Esophagus squamous epithelium (tissue), 5 donors: ENCODE data around the gene SIL1. TPM values are rescaled to one million over a fixed set of nuclear protein-coding genes. Genes with fewer than 3 reads are reported as not detected.
"Not testable (repeated sequence)": the region's sequence is repeated elsewhere in the genome, so short reads cannot be mapped to it uniquely, and the experiment has no call there.

ENCODE experiments used
- DNase-seq: peaks from one replicate; lab custom pipeline; 2025; lab: John Stamatoyannopoulos, UW
- H3K27ac ChIP-seq, 4 donors: fragments of 200-600 bp; sonication (generic); one replicate each; pipeline ENCODE4 v1.5.1; 2016 to 2019; ENCODE audit warnings: mild to moderate bottlenecking in 1 of 4
- H3K27me3 ChIP-seq, 4 donors: fragments of 200-600 bp; sonication (generic); 1 replicate in 3 of 4; 2 replicates in 1 of 4; pipeline versions ENCODE4 v1.5.1 to v1.6.0; 2017 to 2021; ENCODE audit warnings: antibody characterized with exemption in 1 of 4
- H3K36me3 ChIP-seq, 3 donors: fragments of 200-600 bp; sonication (generic); one replicate each; pipeline ENCODE4 v1.5.1; 2016 to 2019
- H3K4me1 ChIP-seq, 3 donors: fragments of 200-600 bp; sonication (generic); one replicate each; pipeline ENCODE4 v1.5.1; 2017 to 2019
- H3K4me3 ChIP-seq, 4 donors: fragments of 200-600 bp; sonication (generic); 1 replicate in 3 of 4; 2 replicates in 1 of 4; pipeline ENCODE4 v1.5.1; 2016 to 2019; ENCODE audit warnings: mild to moderate bottlenecking in 2 of 4, moderate library complexity in 1 of 4
- H3K9me3 ChIP-seq, 3 donors: fragments of 200-600 bp; sonication (generic); one replicate each; pipeline ENCODE4 v1.5.1; 2016 to 2019
- POLR2A ChIP-seq, 4 donors: fragments of 450-650 bp; IDR thresholded peaks; one replicate each; pipeline ENCODE4 v1.6.1; 2017; ENCODE audit warnings: antibody characterized with exemption in 4 of 4, mild to moderate bottlenecking in 4 of 4, moderate library complexity in 3 of 4
- WGBS, 2 donors: methylation state at CpG; one replicate each; pipeline ENCODE4 v1.1.5; 2018; 5-methylcytosine and 5-hydroxymethylcytosine counted together
- intact Hi-C: fragments of 100-400 bp; cut with DNase I; formaldehyde crosslinking; loops from one replicate; pipeline ENCODE4 v1.15.0; 2022
- total RNA-seq, 4 donors: library from RNA; depleted of rRNA; stranded (reverse); fragments of >200 nt; gene quantifications; one replicate each; pipeline ENCODE4 v1.1.0, GENCODE V29; 2016
- TF ChIP-seq, protein P1 (sequence below), 6 experiments: fragments of 450-650 bp in 4 of 6; fragments of 200-600 bp in 2 of 6; sonication (generic) in 2 of 6; IDR thresholded peaks; one replicate each; pipeline ENCODE4 v1.5.1; 2016 to 2019; ENCODE audit warnings: antibody characterized with exemption in 6 of 6, mild to moderate bottlenecking in 4 of 6, moderate library complexity in 4 of 6
- donor health status: DM: yes; HTN: yes; CAD: no.

SIL1 gene
- total RNA-seq, 4 donors from 2014 or later, result 18.0 to 34.6 (median 18.3) TPM

DNA sequence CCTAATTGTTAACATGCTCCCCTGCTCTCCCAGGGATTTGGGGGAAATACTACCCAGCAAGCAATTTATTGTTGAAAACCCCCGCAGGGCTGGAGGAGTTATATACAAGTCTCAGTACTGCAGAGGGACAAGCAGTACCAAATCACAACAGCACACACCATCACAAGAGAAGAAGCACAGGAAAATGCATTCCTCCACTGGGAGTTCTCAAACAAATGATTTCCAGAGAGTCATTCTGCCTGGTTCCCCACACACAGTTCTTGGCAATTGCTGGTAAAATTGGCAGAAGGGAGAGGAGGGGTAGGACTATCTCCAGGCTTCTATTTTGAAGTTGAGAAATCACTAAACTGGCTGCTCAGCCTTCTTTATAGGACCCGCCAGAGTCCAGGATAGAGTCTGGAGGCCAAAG is 16.8 kb downstream of the SIL1 start:
- TF ChIP-seq, protein P1, sequence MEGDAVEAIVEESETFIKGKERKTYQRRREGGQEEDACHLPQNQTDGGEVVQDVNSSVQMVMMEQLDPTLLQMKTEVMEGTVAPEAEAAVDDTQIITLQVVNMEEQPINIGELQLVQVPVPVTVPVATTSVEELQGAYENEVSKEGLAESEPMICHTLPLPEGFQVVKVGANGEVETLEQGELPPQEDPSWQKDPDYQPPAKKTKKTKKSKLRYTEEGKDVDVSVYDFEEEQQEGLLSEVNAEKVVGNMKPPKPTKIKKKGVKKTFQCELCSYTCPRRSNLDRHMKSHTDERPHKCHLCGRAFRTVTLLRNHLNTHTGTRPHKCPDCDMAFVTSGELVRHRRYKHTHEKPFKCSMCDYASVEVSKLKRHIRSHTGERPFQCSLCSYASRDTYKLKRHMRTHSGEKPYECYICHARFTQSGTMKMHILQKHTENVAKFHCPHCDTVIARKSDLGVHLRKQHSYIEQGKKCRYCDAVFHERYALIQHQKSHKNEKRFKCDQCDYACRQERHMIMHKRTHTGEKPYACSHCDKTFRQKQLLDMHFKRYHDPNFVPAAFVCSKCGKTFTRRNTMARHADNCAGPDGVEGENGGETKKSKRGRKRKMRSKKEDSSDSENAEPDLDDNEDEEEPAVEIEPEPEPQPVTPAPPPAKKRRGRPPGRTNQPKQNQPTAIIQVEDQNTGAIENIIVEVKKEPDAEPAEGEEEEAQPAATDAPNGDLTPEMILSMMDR (IDR thresholded peaks at IDR 0.05), result no peak
- TF ChIP-seq POLR2A (IDR thresholded peaks at IDR 0.05), result no peak
- Histone ChIP-seq H3K36me3 (no peaks in the 10 kb centered on the region), H3K27ac (no peak overlapping the region), H3K27me3 (no peaks in the 10 kb centered on the region), H3K4me1 (peaks cover 12 to 64% (median 48%) of the 10 kb centered on the region in 3 donors), H3K4me3 (no peak overlapping the region), H3K9me3 (no peaks in the 10 kb centered on the region)
- intact Hi-C loops, result no loop called here
- no peak for DNase-seq
- WGBS, 2 donors, result 27 to 43% methylated on average over 1 to 2 of the region's 2 CpGs

DNA sequence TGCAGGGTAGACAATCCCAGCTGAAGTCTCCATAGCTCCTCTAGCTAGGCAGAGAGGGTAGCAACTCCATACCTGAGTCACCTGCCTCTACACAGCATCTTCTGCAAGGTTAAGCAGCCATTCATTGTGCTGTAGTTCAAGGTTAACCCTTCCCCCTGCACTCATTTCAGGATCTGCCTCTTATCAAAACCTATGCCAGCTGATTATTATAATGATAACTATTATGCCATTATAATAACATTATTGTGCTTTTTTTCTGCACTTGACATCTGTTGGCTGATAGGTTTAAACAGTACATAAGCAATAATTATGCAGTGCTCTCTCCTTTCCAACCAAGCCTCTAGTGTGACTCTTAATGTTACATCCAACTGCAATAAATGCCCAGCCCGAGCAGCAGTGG is 17.3 kb downstream of the SIL1 start:
- DNase-seq, result no peak
- Histone ChIP-seq H3K27ac (no peak overlapping the region), H3K36me3 (no peaks in the 10 kb centered on the region), H3K27me3 (no peaks in the 10 kb centered on the region), H3K4me1 (peaks cover 12 to 59% (median 43%) of the 10 kb centered on the region in 3 donors), H3K4me3 (no peak overlapping the region), H3K9me3 (no peaks in the 10 kb centered on the region)
- WGBS, 2 donors, result 43 to 50% methylated on average over 1 of the region's 1 CpG
- TF ChIP-seq POLR2A (IDR thresholded peaks at IDR 0.05), result no peak
- TF ChIP-seq, protein P1 (IDR thresholded peaks at IDR 0.05), result no peak
- intact Hi-C loops, result no loop called here

DNA sequence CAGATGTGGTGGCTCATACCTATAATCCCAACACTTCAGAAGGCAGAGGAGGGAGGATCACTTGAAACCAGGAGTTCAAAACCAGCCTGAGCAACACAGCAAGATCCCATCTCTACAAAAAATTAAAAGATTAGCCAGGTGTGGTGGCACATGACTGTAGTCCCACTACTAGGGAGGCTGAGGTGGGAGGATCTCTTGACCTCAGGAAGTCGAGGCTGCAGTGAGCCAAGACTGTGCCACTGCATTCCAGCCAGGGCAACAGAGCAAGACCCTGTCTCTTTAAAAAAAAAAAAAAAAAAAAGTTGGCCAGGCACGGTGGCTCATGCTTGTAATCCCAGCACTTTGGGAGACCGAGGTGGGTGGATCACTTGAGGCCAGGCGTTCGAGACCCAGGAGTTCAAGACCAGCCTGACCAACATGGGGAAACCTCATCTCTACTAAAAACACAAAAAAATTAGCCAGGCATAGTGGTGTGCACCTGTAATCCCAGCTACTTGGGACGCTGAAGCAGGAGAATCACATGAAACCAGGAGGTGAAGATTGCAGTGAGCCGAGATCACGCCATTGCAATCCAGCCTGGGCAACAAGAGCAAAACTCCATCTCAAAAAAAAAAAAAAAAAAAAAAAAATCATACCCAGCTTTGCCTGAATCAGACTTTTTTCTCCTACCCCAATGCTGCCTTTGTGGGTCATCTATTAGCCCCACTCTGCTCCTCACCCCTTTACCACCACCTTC is 18.2 kb downstream of the SIL1 start:
- H3K27ac ChIP-seq, H3K4me3 ChIP-seq, H3K9me3 ChIP-seq, DNase-seq, H3K27me3 ChIP-seq, intact Hi-C loops, H3K36me3 ChIP-seq: not testable (repeated sequence)
- 52 to 63% methylated on average over 8 of the region's 8 CpGs for WGBS, 2 donors
- H3K4me1 ChIP-seq, result peaks cover 12 to 57% (median 39%) of the 10 kb centered on the region in 3 donors

DNA sequence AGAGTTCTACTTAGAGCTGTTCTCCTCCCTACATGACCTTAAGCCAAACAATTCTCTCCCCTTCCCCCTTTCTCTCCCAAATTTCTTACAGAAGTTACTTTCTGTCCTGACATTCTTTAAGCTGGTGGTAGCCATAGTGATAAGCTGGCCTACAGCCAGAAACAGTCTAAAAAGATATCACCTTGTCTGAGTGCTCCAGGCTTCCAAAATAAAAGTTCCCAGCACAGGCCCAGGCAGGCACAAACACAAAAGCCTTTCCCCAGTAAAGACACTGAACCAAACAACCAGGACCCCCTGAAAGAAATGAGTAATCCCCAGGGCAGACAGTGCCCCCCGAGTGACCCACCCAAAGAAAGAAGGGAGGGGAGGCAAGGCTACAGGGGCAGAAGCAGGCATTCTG is 19.2 kb downstream of the SIL1 start:
- H3K27ac ChIP-seq, result peak overlapping the region; percentile 11 to 72 (median 33)
- peaks cover 12 to 57% (median 39%) of the 10 kb centered on the region in 3 donors for H3K4me1 ChIP-seq
- no peak overlapping the region for H3K4me3 ChIP-seq
- DNase-seq, result no peak
- WGBS, 2 donors, result 0 to 42% methylated on average over 1 of the region's 1 CpG
- H3K36me3 ChIP-seq, result no peaks in the 10 kb centered on the region
- no peaks in the 10 kb centered on the region for H3K27me3 ChIP-seq
- H3K9me3 ChIP-seq, result no peaks in the 10 kb centered on the region
- TF ChIP-seq, protein P1 (IDR thresholded peaks at IDR 0.05), result no peak
- TF ChIP-seq POLR2A (IDR thresholded peaks at IDR 0.05), result no peak
- intact Hi-C loops, result no loop called here

DNA sequence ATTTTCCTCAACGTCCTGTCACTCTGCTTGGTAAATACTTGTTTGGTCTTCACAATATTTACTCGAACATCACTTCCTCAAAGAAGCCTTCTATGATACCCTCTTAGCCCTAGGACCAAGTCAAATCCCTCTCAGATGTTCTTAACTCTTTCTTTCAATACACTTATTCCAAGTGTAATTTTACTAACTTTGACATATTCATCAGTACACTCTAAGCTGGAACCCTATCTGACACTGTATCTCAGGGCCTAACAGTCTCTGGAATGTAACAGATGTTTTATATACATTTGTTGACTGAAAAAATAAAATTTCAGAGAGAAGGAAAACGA is 19.6 kb downstream of the SIL1 start:
- no peak overlapping the region for H3K4me3 ChIP-seq
- 20 to 21% methylated on average over 3 of the region's 3 CpGs for WGBS, 2 donors
- no peak for DNase-seq
- peaks cover 12 to 57% (median 39%) of the 10 kb centered on the region in 3 donors for H3K4me1 ChIP-seq
- no peaks in the 10 kb centered on the region for H3K36me3 ChIP-seq
- no peak for TF ChIP-seq POLR2A (IDR thresholded peaks at IDR 0.05)
- TF ChIP-seq, protein P1 (IDR thresholded peaks at IDR 0.05), result no peak
- H3K9me3 ChIP-seq, result no peaks in the 10 kb centered on the region
- intact Hi-C loops, result no loop called here
- H3K27me3 ChIP-seq, result no peaks in the 10 kb centered on the region
- peak overlapping the region in 3 of 4 donors; percentile 19 to 72 (median 47) for H3K27ac ChIP-seq
